Prostate gland (tissue), 2 donors: ENCODE data around the gene MRPL44. TPM values are rescaled to one million over a fixed set of nuclear protein-coding genes. Genes with fewer than 3 reads are reported as not detected.

Experiments
- DNase-seq: peaks from one replicate; pipeline ENCODE4 v3.0.0-alpha.2; 2019; ENCODE audit warnings: low spot score
- H3K27ac ChIP-seq, 2 donors: fragments of 200-600 bp; sonication (generic); 2 replicates each; pipeline ENCODE4 v1.5.1; 2017 to 2019
- H3K27me3 ChIP-seq: fragments of 200-600 bp; sonication (generic); replicated peaks from 2 replicates; pipeline ENCODE4 v1.5.1; 2019; ENCODE audit not compliant: insufficient read depth
- H3K36me3 ChIP-seq, 2 donors: fragments of 200-600 bp; sonication (generic); 1 replicate in 1 of 2; 2 replicates in 1 of 2; pipeline versions ENCODE4 v1.5.1 to v1.8.1; 2017 to 2019
- H3K4me1 ChIP-seq: fragments of 200-600 bp; sonication (generic); replicated peaks from 2 replicates; pipeline ENCODE4 v1.5.1; 2019
- H3K4me3 ChIP-seq, 2 donors: fragments of 200-600 bp; sonication (generic); 2 replicates each; pipeline ENCODE4 v1.5.1; 2017 to 2019
- H3K9me3 ChIP-seq: fragments of 200-600 bp; sonication (generic); 2 replicates; pipeline ENCODE4 v1.5.1; 2017
- CTCF ChIP-seq, 4 experiments: fragments of 200-600 bp in 2 of 4; fragments of 450-650 bp in 2 of 4; sonication (generic) in 2 of 4; IDR thresholded peaks; 1 replicate in 3 of 4; 2 replicates in 1 of 4; pipeline ENCODE4 v1.5.1; 2016 to 2019; ENCODE audit warnings: antibody characterized with exemption in 4 of 4, mild to moderate bottlenecking in 2 of 4, moderate library complexity in 2 of 4
- POLR2A ChIP-seq: fragments of 450-650 bp; IDR thresholded peaks from one replicate; pipeline ENCODE4 v1.6.1; 2016; ENCODE audit warnings: antibody characterized with exemption, mild to moderate bottlenecking
- POLR2AphosphoS5 ChIP-seq: sonication (generic); formaldehyde crosslinking; IDR thresholded peaks from one replicate; pipeline ENCODE4 v1.6.1; 2017; ENCODE audit warnings: antibody characterized with exemption
- WGBS: methylation state at CpG from one replicate; pipeline ENCODE4 v1.1.5; 2018; 5-methylcytosine and 5-hydroxymethylcytosine counted together
- intact Hi-C: fragments of 100-400 bp; cut with DNase I; formaldehyde crosslinking; loops from one replicate; pipeline ENCODE4 v1.14.2; 2022
- total RNA-seq, 2 donors: library from RNA; depleted of rRNA; stranded (reverse); fragments of >200 nt; gene quantifications; one replicate each; pipeline ENCODE4 v1.1.0, GENCODE V29; 2016

The MRPL44 gene
- total RNA-seq, 2 donors from 2014 or later, result 33.1 to 33.5 TPM

DNA sequence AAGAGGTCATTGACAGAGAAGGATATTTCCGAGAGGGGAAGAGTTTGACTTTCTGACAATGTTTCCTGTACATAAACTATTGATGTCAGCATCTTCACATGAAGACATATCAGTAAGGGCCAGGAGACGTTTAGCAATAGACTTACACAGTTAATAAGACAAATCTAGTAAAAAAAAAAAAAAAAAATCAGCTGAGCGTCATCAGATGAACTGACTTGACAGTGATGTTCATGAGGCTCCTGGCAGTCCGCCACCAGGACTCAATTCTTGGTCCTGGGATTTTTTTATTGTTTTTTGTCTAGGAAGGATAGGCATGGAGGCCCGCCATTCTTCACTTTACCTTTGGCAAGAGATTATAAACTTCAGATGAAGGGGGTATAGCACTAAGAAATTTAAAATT is 14.5 kb downstream of the MRPL44 start:
- 89% methylated on average over 5 of the region's 5 CpGs for WGBS
- TF ChIP-seq POLR2AphosphoS5 (no peak), POLR2A (no peak), CTCF (IDR thresholded peaks at IDR 0.05) (no peak)
- DNase-seq, result no peak
- H3K4me1 ChIP-seq, result no peaks in the 10 kb centered on the region
- no peak overlapping the region for H3K27ac ChIP-seq
- H3K4me3 ChIP-seq, result no peak overlapping the region
- no peaks in the 10 kb centered on the region for H3K36me3 ChIP-seq
- intact Hi-C loops, result loop anchor here (2.0 to 5.0 kb wide), 2 partner anchors 313 to 681 kb away; no protein-coding TSS in a partner anchor
- H3K9me3 ChIP-seq, result no peaks in the 10 kb centered on the region
- H3K27me3 ChIP-seq, result no peaks in the 10 kb centered on the region

GRCh38 chr2:223972656-223973102 is 15.4 kb downstream of the MRPL44 start:
- DNase-seq, result no peak
- TF ChIP-seq POLR2A, result no peak
- no peak for TF ChIP-seq POLR2AphosphoS5
- TF ChIP-seq CTCF (IDR thresholded peaks at IDR 0.05), result no peak
- no peak overlapping the region for H3K27ac ChIP-seq
- WGBS, result 83% methylated on average over 7 of the region's 7 CpGs
- H3K4me1 ChIP-seq, result no peaks in the 10 kb centered on the region
- no peak overlapping the region for H3K4me3 ChIP-seq
- no peaks in the 10 kb centered on the region for H3K27me3 ChIP-seq
- no peaks in the 10 kb centered on the region for H3K9me3 ChIP-seq
- intact Hi-C loops, result loop anchor here (5.0 kb wide), 1 partner anchor 680 kb away; no protein-coding TSS in a partner anchor
- H3K36me3 ChIP-seq, result no peaks in the 10 kb centered on the region

DNA sequence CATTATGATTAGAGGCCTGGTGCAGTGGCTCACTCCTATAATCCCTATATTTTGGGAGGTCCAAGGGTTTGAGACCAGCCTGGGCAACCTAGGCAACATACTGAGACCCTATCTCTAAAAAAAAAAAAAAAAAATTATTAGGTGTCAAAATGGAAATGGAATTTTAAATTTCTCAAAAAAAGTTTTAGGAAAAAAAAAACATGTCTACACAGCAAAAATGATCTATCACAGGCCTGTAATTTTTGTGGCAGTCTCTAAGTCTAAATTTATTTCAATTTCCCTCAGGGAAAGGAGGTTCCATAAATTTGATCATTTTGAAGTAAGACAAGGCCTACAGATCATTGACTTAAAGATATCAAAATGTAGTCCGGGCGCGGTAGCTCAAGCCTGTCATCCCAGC is 16.3 kb downstream of the MRPL44 start:
- H3K27me3 ChIP-seq, result no peaks in the 10 kb centered on the region
- H3K9me3 ChIP-seq, result no peaks in the 10 kb centered on the region
- WGBS, result 94% methylated on average over 3 of the region's 3 CpGs
- TF ChIP-seq POLR2A (no peak), POLR2AphosphoS5 (no peak), CTCF (IDR thresholded peaks at IDR 0.05) (no peak)
- no peak overlapping the region for H3K27ac ChIP-seq
- DNase-seq, result no peak
- intact Hi-C loops, result loop anchor here (5.0 kb wide), 1 partner anchor 679 kb away; no protein-coding TSS in a partner anchor
- no peaks in the 10 kb centered on the region for H3K36me3 ChIP-seq
- H3K4me1 ChIP-seq, result no peaks in the 10 kb centered on the region
- H3K4me3 ChIP-seq, result no peak overlapping the region

GRCh38 chr2:223976635-223977226 is 19.5 kb downstream of the MRPL44 start:
- H3K4me1 ChIP-seq, result no peaks in the 10 kb centered on the region
- H3K4me3 ChIP-seq, result no peak overlapping the region
- H3K36me3 ChIP-seq, result no peaks in the 10 kb centered on the region
- no peaks in the 10 kb centered on the region for H3K27me3 ChIP-seq
- intact Hi-C loops, result no loop called here
- H3K27ac ChIP-seq, result no peak overlapping the region
- H3K9me3 ChIP-seq, result no peaks in the 10 kb centered on the region
- 55% methylated on average over 3 of the region's 3 CpGs for WGBS
- DNase-seq, result no peak
- no peak for TF ChIP-seq CTCF (IDR thresholded peaks at IDR 0.05)
- TF ChIP-seq POLR2A, result no peak
- no peak for TF ChIP-seq POLR2AphosphoS5

DNA sequence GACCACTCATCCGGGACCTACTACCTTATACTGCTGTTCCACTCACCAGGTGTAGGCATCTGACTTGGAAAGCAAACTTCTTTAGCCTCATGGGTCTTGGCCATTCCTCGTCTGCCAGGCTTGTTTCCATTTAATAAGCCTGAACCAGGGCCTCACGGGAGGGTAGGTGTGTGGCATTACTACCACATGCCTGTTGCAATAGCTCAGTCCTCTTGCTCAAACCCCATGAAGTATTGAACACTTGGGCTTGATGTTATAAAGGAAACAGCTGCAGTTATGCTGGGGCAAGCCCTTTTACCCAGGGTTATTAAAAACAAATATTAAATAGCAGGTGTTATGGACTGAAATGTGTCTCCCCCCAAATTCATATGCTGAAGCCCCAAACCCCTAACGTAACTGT is 21.2 kb downstream of the MRPL44 start:
- Histone ChIP-seq H3K4me1 (no peaks in the 10 kb centered on the region), H3K36me3 (no peaks in the 10 kb centered on the region), H3K27me3 (no peaks in the 10 kb centered on the region), H3K27ac (no peak overlapping the region), H3K9me3 (no peaks in the 10 kb centered on the region), H3K4me3 (no peak overlapping the region)
- 88% methylated on average over 4 of the region's 4 CpGs for WGBS
- intact Hi-C loops, result no loop called here
- TF ChIP-seq CTCF (IDR thresholded peaks at IDR 0.05) (no peak), POLR2AphosphoS5 (no peak), POLR2A (no peak)
- no peak for DNase-seq
